NCI-H187 treated with DMSO at 0.1 percent for 48 hours (cell line): ENCODE results near the gene CHD9.
"Not testable (repeated sequence)": the region's sequence is repeated elsewhere in the genome, so short reads cannot be mapped to it uniquely, and the experiment has no call there.

Experiments
- DNase-seq: peaks from one replicate; lab custom pipeline; 2025; lab: John Stamatoyannopoulos, UW

CHD9 gene

DNA sequence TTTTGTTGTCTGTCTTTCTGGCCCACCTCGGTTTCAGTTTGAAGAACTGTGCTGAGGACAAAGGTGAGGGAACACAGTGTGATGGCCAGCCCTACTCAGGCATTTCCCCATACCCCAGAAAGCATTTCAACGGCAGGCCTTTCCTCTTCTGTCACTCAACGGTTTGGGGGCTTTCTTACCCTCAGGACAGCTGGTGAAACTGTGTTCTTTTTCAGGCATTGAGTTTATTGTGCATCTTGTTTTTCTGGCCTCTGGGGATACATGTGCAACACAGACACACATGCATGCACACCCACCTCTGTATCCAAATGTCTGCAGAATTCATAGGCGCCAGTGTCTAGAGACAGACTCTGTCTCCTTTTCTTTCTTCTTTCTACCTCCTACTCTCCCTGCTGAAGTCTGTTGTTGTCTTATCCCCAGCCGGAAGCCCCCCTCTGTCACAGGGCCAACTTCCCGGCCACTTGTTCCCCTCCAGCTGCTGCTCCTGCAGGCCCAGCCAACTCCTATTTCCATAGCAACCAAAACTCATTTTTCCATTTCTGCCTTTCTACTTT lies 17.0 kb downstream of the CHD9 start:
- DNase-seq = no peak

DNA sequence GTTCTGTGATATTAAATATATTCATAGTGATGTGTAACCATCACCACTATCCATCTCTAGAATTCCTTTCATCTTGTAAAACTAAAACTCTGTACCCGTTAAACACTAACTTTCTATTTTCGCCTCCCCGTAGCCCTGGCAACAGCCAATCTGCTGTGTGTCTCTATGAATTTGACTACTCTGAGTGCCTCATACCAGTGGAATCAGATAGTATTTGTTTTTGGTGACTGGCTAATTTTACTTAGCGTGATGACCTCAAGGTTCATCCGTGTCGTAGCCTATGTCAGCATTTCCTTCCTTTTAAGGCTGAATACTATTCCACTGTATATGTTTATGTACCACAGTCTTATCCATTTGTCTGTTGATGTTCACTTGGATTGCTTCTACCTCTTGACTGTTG lies 18.2 kb downstream of the CHD9 start:
- DNase-seq = no peak

DNA sequence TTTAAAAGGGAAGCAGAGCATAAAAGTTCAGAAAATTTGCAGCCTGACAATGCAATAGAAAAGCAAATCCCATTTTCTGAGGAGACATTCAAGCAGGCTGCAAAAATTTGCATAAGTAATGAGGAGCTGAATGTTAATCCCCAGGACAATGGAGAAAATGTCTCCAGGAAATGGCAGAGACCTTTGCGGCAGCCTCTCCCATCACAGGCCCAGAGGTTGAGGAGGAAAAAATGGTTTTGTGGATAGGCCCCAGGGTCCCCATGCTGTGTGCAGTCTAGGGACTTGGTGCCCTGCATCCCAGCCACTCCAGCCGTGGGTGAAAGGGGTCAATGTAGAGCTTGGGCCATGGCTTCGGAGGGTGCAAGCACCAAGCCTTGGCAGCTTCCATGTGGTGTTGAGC lies 19.5 kb downstream of the CHD9 start:
- not testable (repeated sequence) for DNase-seq

DNA sequence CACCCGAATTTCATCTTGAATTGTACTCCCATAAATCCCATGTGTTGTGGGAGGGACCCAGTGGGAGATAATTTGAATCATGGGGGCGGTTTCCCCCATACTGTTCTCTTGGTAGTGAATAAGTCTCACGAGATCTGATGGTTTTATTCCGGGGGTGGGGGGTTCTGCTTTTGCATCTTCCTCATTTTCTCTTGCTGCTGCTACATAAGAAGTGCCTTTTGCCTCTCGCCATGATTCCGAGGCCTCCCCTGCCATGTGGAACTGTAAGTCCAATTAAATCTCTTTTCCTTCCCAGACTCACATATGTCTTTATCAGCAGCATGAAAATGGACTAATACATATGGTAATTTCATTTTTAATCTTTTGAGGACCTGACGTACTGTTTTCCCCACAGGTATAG lies 20.7 kb downstream of the CHD9 start:
- not testable (repeated sequence) for DNase-seq

DNA sequence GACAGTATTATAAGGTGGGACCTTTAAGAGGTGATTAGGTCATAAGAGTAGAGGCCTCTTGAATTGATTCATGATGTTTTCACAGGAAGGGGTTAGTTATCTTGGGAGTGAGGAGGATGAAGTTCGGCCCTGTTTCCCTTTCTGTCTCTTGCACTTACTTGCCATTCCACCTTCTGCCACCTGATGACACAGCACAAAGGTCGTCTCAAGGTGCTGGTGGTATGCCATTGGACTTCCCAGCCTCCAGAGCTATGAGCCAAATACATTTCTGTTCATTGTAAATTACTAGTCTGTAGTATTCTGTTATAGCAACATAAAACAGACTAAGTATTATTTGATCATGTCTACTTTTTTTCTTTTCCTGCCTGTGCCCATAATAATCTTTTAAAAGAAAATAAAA lies 23.5 kb downstream of the CHD9 start:
- no peak for DNase-seq

DNA sequence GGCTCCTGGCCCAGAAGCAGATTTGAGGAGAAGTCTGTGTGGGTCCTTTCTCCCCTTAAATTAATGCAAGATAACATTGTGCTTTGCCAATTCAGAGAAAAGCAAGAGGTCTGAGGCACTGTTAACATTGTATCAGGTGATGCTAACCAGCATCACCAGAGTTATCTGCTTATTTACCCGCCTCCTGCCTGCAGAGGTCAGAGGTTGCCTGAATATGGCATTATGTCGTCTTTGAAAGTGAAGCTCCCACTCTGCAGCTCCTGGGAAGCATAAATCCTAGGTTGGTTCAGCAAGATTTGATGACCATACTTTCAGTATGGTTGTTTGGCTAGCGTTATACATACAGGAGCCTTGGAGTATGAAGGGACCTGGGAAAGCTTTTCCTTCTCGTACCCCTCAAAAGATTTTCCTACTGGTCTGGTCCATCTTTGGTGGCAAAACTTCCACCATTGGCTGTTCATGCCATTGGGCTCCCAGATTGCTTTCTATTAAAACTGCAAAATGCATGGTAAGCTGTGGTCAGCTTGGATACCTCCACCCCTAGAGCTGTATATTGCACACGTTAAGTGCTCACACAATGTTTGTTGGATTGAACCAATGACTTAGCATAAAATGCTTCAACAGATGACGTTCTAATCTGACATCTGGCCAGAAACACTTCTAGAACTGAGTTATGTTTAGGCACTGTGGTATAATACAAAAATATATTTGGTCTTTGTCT lies 24.1 kb downstream of the CHD9 start:
- no peak for DNase-seq

DNA sequence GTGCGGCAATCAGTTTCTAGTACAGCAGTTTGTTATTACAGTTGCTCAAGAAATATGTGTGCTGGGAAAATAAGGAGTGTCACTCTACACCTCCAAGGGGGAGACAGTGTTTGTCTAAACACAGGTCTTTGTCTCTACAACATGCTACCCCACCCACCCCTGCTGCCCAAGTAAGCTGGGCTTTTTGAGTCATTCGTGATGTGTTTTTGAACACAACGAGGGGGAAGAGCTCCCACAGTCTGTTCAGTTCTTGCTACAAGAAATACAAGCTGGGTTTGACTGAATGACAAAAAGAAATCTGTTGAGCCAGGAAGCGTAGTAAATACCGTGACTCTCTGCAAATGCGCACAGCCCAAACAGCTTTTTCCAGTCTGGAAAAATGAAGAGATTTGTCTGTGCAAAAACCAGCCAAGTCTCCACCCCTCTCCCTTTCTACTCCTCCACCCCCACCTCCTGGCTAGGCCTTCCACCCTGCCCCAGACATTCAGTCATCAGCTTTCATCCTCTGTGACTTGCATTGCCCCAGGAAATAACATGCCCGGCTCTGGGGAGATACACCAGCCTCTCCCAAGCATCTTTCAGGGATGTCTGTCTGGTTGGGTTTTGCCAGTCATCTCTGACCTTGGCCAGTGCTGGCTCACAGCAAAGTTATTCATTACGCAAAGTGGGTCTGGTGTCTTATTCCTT lies 25.7 kb downstream of the CHD9 start:
- DNase-seq = no peak

DNA sequence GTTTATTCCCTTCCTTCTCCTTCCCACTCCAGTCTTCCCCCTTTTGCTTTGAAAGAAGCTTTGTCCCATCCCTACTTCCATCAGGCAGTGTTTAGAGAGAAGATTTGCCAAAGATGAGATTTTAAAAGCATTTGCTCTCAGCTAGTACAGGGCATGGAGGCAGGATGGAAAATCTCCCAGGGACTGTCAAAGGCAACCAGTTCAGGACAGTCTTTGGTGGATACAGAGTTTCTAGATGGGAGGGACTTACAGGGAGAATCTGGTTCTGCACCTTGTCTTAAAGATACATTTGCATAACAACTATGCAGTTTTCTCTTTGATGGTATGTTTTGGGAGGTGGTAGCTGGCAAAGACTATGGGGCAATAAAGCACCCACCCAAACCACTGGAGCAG lies 26.2 kb downstream of the CHD9 start:
- no peak for DNase-seq

DNA sequence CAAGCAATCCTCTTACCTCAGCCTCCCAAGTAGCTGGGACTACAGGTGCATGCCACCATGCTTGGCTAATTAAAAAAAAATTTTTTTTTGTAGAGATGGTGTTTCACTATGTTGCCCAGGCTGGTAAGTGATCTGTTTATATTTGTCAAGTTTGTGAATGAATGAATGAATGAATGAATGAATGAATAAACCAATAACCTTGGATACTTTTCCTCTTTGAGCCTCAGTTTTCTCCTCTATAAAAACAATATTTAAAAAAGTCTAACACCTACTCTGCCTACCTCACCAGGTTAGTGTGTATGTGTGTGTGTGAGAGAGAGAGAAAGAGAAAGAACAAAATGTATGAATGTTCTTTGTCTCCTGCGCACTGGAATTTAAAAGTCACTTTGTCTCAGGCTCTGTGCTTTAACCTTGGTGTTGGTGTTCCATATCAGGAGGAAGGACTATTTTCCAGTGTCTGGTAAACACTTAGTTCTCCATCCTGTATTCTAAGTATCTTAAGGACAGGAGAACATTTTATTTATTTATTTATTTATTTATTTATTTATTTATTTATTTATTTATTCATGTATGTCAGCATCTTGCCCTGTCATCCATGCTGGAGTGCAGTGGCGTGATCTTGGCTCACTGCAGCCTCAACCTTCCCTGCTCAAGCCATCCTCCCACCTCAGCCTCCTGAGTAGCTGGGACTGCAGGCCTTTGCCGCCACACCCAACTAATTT lies 27.1 kb downstream of the CHD9 start:
- DNase-seq = no peak

DNA sequence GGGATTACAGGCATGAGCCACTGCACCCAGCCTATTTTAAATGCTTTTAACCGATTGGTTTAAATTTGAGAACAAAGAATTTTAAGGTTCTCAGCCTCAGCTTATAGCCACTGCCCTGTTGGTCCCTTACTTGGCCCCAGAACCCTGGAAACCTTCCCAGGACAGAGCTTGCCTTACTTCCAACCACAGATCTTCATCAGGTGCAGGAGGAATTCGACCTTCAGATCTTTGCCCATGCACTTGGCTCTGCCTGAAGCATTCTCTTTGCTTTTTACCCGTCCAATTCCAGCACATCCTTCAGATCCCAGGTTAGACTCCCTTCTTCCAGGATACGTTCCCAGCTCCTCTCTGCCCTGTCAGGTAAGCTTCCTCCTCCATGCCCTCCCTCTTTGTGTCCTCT lies 27.7 kb downstream of the CHD9 start:
- DNase-seq = no peak

DNA sequence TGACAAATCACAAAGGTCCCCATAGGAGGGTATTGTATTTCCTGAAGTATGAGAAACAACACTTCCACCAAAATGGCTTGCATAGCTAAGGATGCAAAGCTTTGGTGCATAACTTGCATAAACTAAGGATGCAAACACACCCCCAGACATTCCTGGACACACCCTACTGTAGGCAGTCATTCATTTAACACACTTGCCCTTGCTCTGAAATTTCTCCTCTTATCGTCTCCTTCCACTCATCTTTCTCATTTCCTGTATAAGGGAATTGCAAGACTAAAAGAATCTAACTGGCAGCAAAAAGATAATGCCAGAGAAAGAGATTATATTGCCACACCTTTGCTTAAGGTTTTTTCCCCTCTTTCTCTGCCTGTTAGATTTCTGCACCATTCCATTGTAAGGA lies 28.3 kb downstream of the CHD9 start:
- no peak for DNase-seq

DNA sequence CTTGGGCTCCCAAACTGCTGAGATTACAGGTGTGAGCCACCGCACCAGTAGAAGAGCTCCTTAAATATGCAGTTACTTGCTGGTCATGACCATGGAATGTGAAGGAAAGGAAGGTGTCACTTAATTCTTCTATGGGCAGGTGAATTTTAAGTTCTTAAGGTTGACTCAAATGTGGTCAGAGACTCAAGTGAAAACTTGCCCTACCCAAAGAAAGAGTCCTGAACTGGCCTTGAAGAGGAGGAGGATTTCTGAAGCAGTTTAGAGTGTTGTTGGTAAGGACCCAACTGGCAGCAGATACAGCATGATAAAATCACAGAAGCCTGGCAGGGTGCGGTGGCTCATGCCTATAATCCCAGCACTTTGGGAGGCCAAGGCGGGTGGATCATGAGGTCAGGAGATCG lies 29.4 kb downstream of the CHD9 start:
- no peak for DNase-seq

DNA sequence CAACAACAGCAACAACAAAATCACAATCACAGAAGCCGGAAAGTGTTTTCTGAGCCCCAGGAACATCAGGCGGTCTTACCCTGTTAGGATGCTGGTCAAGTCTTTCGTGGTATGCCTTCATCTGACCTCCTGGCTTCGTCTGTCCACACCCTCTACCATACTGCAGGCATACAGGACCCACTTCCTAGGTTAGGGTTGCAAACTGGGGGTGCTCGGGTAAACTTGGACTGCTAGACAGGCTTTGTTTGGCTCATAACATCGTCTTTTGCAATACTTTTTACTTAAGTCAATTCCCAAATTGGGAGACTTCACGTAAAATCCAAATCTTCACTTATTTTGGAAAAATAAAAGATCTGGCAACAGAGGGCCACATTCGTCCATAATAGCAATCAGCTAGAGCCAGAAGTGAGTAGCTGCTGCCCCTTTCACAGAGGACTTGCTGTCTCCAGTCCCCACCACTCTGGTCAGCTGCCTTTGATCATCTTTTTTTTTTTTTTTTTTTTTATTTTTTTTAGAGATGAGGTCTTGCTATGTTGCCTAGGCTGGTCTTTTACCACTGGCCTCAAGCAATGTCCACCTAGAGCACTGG lies 30.0 kb downstream of the CHD9 start:
- DNase-seq = no peak

DNA sequence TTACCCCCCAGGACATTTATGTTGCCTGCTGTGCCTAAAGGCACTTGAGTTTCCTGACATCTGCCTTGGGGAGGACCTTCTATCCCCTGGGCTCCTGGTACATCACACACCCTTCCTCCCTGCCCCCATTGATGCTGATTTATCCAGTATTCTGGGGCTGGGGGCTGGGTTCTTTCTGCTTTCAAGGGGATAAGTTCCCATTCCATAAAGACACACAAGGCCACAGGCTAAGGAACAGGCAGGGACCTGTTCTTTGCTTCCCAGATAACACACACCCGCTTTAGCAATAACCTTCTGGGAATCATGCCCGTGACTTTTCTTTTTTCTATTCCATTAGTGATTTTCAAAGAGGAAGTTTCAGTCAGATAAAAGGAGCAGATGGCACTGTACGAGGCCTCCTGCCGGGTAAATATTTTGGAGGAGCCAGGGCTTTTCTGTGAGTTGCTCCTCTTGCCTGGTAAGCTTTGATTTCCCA lies 30.6 kb downstream of the CHD9 start:
- DNase-seq = no peak

DNA sequence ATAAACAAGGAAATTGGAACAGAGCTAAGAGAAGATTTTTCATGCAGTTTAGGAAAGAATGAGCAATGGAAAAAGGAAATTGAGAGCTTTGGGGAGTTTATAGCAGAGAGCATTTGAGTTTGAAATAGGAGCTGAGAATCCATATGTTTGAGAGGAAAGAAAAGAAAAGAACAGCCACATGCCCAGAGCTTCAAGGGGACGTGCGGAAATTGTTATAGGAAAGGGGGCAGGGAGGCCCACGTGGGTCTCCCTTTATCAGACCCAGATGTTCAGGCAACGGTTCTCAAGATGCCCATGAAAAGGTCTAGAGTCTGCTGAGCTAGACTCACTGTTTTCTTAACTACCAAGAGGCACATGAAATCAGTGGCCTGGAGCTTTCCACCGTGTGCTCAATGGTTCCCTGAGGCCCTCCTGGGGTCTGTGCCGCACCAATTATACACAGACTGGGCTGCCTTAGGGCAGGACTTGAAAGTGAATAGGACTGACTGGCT lies 31.2 kb downstream of the CHD9 start:
- DNase-seq = no peak

DNA sequence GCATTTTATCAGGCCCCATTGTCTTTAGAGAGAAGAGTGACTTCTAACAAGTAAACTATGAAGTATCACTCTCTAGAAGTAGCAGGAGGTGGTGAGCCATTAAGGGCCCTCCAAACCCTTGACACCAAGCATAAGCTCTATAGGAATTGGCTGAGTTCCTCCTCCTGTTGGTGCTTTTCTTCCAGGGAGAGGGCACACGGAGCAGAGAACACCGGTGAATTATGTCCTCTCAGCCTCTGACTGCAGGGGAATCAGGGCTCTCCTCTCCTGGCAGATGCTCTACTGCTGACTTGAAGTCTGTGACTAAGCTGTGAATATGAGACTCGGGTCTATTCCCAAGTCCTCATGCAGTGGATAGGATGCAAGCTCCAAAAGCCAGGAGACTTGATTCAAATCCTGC lies 32.3 kb downstream of the CHD9 start:
- DNase-seq = no peak

DNA sequence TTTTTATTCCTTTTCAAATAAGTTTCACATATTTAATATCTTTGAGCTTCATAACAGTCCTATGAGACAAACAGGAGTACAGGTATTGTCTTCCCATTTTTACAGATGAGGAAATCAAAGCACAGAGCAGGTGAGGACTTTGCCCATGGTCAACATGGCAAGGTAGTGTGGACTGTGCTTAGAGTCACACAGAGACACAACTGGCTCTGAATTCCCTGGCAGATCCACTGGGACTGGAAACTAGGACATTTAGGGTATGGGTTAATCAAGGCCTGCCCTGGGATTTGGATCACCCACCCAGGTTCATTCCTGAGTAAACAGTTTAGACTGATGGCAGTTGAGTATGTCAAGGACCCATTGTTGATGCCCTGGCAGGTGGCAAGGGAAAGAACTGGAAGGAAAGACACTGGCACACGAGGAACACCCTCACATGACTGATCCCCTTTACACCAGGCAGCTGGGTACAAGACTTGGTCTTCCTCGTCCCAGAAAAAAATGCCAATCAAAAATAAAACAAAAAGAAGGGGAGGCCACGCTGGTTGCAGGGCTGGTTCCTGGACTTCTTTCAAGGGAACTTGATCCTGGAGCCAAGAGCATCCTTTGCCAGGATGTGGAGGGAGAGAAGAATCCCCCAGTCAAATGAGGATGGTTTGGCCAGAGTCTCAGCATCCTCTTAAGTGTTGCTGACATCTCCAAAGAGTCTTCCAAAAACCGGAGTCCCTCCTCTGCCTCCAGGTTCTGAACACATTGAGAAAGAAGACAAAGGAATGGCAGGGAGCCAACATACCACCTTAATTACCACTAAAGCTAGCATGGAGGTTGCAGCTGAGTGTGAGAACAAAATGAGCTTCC lies 34.9 kb downstream of the CHD9 start:
- DNase-seq = no peak

DNA sequence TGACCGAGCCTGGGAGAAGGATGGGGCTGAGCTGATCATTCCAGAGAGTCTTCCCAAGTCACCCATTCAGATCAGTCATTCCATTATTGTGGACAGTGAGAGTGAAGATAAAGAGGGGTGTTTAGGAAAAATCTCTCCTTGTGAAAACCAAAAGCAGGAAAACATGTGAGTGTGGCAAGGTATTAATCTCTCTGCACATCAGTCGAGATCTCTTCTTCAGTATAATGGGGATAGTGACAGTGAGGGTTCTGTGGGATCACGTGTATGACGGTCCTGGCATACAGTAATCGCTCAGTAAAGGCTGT lies 35.4 kb downstream of the CHD9 start:
- no peak for DNase-seq

DNA sequence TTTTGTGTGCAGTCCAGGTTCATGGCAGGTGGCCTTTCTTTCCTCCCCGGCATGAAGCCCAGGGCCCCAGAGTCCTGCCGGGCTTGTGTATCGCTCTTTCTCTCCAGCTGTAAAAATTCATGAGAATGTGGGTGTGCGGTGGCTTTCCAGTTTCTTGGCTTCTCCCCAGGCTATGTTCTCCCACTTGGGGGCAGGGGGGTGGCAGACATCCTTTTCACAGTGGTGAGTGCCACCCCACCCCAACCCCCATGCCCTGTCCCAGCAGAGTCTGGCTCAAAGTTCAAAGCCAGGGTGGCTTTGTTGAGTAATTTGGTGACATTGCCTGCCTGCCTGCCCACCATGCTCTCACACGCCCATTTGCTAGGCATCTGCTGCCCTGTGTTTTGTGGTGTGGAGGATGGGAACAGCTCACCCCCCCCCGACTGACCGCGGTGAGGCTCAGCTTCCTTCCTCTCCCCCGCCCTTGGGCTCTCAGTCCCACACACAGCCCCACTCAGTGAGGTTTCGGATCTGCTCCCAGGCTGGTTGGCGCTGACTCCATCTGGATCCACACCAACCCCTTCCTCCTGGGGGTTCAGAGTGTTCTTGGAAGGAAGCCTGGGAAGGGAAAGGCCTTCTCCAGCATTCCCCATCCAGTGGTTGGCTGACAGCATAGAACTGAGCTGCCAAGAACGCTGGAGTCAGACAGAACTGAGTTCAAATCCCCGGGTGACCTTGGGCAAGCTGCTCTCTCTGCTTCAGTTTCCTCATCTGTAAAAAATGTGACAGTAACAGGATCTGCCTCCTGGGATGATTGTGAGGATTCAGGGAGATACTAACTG lies 36.0 kb downstream of the CHD9 start:
- no peak for DNase-seq

DNA sequence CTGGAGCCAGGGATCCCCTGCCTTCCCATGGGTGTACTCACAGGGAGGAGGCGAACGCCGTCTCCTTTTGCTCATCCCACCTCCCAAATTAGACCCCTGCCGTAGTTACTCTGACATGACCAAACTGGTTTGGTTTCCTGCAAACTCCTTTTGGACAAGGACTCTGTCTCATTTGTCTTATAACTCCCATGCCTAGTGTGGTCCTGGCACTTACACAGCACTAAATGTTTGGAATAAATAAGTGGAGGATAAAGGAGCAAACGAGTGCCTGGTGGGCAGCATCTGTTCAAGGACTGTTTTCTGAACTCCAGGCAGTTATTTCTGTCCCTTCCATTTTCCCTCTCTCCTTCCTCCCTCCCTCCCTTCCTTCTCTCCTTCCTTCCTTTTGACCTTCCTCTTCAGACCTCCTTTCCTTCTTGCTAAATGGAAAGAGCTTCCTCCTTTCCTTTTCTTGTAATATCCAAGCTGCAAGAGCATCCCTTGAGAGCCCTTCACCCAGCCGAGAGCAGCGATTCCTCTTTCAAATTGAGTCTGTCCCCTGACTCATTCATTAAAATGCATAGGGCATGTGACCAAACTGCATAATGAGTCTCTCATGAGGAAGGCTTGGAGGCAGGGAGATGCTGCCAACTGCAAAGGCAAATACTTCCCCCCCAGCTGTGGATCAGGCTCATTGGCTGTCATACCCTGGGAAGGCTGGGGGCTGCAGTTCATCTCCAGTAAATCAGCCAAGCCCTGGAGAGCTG lies 36.8 kb downstream of the CHD9 start:
- peak; percentile 44 for DNase-seq
